GM12801 (cell line): ENCODE data around the gene SRGAP3.

Source experiments
- TF ChIP-seq, protein P1 (sequence below): IDR thresholded peaks from one replicate; pipeline ENCODE4 v1.5.1; 2011; ENCODE audit warnings: control low read depth; ENCODE audit not compliant: insufficient read length; ENCODE audit errors: extremely low read depth

Gene SRGAP3

DNA sequence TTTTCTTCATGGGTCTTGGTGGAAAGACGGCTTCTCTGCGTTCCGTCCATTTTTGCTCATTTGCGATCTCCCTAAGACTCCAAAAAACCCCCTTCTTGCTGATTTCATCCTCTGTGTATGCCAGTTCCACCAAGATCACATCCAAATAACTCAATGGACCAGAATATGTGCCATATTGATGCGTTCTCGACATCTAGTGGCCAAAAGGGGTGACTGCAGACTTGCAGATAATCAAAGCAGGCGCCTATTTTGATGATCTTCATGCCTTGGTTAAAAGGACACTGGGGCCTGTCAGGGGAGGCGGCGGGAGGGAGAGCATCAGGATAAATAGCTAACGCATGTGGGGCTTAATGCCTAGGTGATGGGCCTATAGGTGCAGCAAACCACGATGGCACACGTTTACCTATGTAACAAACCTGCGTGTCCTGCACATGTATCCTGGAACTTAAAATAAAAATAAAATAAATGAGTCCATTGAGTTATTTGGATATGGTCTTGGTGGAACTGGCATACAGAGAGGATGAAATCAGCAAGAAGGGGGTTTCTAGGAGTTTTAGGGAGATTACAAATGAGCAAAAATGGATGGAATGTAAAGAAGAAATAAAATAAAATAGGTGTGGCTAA is 182.0 kb downstream of the SRGAP3 start:
- TF ChIP-seq, protein P1, sequence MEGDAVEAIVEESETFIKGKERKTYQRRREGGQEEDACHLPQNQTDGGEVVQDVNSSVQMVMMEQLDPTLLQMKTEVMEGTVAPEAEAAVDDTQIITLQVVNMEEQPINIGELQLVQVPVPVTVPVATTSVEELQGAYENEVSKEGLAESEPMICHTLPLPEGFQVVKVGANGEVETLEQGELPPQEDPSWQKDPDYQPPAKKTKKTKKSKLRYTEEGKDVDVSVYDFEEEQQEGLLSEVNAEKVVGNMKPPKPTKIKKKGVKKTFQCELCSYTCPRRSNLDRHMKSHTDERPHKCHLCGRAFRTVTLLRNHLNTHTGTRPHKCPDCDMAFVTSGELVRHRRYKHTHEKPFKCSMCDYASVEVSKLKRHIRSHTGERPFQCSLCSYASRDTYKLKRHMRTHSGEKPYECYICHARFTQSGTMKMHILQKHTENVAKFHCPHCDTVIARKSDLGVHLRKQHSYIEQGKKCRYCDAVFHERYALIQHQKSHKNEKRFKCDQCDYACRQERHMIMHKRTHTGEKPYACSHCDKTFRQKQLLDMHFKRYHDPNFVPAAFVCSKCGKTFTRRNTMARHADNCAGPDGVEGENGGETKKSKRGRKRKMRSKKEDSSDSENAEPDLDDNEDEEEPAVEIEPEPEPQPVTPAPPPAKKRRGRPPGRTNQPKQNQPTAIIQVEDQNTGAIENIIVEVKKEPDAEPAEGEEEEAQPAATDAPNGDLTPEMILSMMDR, result peak; percentile 34

DNA sequence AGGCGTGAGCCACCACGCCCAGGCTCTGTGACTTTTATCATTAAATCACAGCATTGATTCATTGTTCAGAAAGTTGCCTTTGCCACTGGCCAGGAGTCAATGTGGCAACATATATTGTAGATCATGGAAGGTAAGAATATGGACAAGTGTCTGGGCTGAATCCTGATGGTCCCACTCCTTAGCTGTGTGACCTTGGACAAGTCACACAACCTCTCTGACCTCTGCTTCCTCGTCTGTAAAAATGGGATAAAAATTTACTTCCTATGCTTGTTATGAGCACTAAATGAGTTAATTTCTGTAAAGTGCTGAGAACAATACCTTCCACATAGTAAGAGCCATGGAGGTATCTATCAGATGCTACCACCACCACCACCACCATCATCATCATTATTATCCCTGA is 182.7 kb downstream of the SRGAP3 start:
- TF ChIP-seq, protein P1, result no peak

DNA sequence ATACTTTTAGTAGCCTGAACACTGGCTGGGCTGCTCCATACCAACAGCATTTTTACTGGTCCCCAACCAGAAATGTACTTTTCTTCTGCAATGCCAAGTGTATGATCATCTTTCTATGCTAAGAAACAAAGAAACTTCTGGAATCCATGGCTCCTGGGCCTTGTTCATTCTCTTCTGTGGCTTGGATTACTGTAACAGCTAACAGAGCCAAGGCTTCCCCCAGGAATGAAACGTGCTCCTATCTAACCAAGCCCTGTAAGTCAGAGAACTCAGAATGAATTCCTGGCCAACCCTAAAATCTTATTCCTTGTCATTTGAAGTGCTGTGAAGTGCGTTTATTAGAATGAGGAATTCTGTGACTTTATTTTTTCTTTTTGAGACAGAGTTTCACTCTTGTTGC is 183.3 kb downstream of the SRGAP3 start:
- TF ChIP-seq, protein P1, result no peak

DNA sequence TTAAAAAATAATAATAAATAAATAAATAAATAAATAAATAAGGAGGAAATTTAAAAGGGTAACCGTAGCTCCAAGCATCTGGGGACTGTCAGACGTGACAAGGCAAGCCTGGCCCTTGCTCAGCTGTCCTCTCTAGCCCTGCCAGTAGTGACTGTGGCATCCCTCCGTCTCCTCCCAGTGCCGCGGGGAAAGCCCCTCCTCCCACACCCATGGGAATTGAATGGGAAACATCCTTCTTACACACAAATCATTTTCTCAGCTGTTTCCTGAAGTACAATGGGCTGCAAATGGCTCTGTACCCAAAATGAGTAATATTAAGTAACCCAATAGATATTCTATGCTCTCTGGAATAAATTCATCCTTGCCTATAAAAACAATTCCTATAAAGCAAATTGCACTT is 184.6 kb downstream of the SRGAP3 start:
- TF ChIP-seq, protein P1, result no peak

DNA sequence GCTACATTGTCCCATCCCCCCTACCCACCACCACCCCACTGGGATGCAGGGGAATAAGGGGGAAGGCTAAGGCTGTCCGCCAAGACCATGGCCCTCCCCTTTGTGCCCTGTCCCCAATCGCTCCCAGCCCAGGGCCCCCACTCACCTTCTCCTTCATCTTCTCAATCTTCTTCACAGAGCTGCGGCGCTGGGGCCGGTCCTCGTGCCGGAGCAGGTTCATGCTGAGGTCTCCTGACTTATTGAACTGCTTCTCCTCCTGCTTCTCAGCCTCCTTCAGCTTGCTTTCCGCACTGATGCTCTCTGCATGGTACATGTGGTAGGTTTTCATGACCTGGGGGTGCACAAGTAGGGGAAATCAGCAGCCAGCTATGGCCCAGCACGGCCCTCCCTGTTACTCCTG is 185.2 kb downstream of the SRGAP3 start:
- TF ChIP-seq, protein P1, result no peak

DNA sequence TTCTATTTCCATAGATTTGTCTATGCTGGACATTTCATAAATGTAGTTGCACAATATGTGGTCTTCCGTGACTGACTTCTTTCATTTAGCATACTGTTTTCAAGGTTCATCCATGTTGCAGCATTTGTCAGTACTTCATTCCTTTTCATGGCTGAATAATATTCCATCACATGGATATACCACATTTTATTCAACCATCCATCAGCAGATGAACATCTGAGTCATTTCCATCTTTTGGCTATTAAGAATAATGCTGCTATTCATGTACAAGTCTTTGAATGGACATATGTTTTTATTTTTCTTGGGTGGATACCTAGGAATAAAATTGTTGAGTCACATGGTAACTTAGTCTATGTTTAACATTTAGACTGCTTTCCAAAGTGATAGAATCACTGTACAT is 186.9 kb downstream of the SRGAP3 start:
- TF ChIP-seq, protein P1, result no peak

DNA sequence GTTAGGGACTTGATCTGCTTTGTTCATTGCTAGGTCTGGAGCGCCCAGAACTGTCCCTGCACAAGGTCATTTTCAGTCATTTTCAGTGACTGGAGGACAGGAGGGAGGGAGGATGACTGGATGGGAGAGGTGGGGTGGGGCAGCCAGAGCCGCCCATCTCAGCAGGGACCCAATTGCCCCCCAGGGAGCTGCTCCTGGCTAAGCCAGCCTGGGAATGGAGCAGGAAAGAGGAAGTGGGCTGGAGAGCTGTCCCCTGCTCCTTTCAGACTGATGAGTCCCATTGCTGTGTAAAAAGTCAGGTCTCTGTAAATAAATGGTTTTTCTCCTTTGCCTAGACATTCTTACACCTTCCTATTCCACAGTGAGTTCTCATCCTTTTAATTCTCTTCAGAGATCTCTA is 187.8 kb downstream of the SRGAP3 start:
- TF ChIP-seq, protein P1, result no peak
